SK-N-SH treated with all-trans-retinoic acid at 6 μM for 48 hours (cell line): ENCODE data around the gene INTS1.
"Not testable (repeated sequence)": the region's sequence is repeated elsewhere in the genome, so short reads cannot be mapped to it uniquely, and the experiment has no call there.

Experiments
- ATAC-seq: fragments of 200-7000 bp; cut with Tn5 transposase; 3 replicates; pipeline ENCODE4 v1.9.1; 2020; ENCODE audit warnings: mild to moderate bottlenecking, moderate library complexity
- ARNTL ChIP-seq: fragments of 450-650 bp; formaldehyde crosslinking; IDR thresholded peaks from 2 replicates; pipeline ENCODE4 v1.5.0; 2020; ENCODE audit warnings: low read depth, mild to moderate bottlenecking, moderate library complexity, borderline replicate concordance
- BACH2 ChIP-seq: fragments of 250-450 bp; sonication (Bioruptor Pico); IDR thresholded peaks from 2 replicates; pipeline ENCODE4 v1.9.0; 2021; ENCODE audit warnings: mild to moderate bottlenecking, borderline replicate concordance
- CREB5 ChIP-seq: fragments of 250-450 bp; sonication (Bioruptor Pico); IDR thresholded peaks from 2 replicates; pipeline ENCODE4 v1.5.1; 2020; ENCODE audit warnings: low read depth, mild to moderate bottlenecking, moderate library complexity
- CSDC2 ChIP-seq: fragments of 250-450 bp; sonication (Bioruptor Pico); IDR thresholded peaks from 2 replicates; pipeline ENCODE4 v1.5.0; 2020; ENCODE audit warnings: mild to moderate bottlenecking, moderate library complexity
- ESRRG ChIP-seq: fragments of 250-450 bp; sonication (Bioruptor Pico); IDR thresholded peaks from 2 replicates; pipeline ENCODE4 v1.6.1; 2021; ENCODE audit warnings: mild to moderate bottlenecking
- GLIS3 ChIP-seq: fragments of 250-450 bp; sonication (Bioruptor Pico); IDR thresholded peaks from 2 replicates; pipeline ENCODE4 v1.5.0; 2020; ENCODE audit warnings: mild to moderate bottlenecking, moderate library complexity
- ISL1 ChIP-seq: fragments of 250-450 bp; sonication (Bioruptor Pico); IDR thresholded peaks from 2 replicates; pipeline ENCODE4 v2.1.2; 2022; ENCODE audit warnings: mild to moderate bottlenecking, moderate library complexity
- OSR1 ChIP-seq: fragments of 250-450 bp; sonication (Bioruptor Pico); IDR thresholded peaks from 2 replicates; pipeline ENCODE4 v1.8.0; 2022; ENCODE audit warnings: moderate library complexity, mild to moderate bottlenecking, inconsistent platforms
- PATZ1 ChIP-seq: fragments of 250-450 bp; sonication (Bioruptor Pico); IDR thresholded peaks from 2 replicates; pipeline ENCODE4 v1.8.0; 2020; ENCODE audit warnings: mild to moderate bottlenecking, moderate library complexity, borderline replicate concordance
- POU6F1 ChIP-seq: fragments of 250-450 bp; sonication (Bioruptor Pico); IDR thresholded peaks from 2 replicates; pipeline ENCODE4 v1.8.0; 2021; ENCODE audit warnings: low read depth, mild to moderate bottlenecking, moderate library complexity, borderline replicate concordance
- PPARA ChIP-seq: fragments of 250-450 bp; sonication (Bioruptor Pico); IDR thresholded peaks from 2 replicates; pipeline ENCODE4 v1.5.0; 2020; ENCODE audit warnings: mild to moderate bottlenecking, borderline replicate concordance
- RARB ChIP-seq: fragments of 250-450 bp; sonication (Bioruptor Pico); IDR thresholded peaks from 2 replicates; pipeline ENCODE4 v1.8.0; 2021; ENCODE audit warnings: mild to moderate bottlenecking, moderate library complexity
- SNAI2 ChIP-seq: fragments of 250-450 bp; sonication (Bioruptor Pico); IDR thresholded peaks from 2 replicates; pipeline ENCODE4 v1.5.0; 2020; ENCODE audit warnings: mild to moderate bottlenecking, moderate library complexity
- TCF4 ChIP-seq: fragments of 250-450 bp; sonication (Bioruptor Pico); IDR thresholded peaks from 2 replicates; pipeline ENCODE4 v1.8.0; 2021; ENCODE audit warnings: mild to moderate bottlenecking, moderate library complexity, borderline replicate concordance
- TOX ChIP-seq: fragments of 250-450 bp; sonication (Bioruptor Pico); IDR thresholded peaks from 2 replicates; pipeline ENCODE4 v1.8.0; 2021; ENCODE audit warnings: mild to moderate bottlenecking, moderate library complexity, borderline replicate concordance
- ZC3H10 ChIP-seq: fragments of 250-450 bp; sonication (Bioruptor Pico); IDR thresholded peaks from 2 replicates; pipeline ENCODE4 v1.5.1; 2021; ENCODE audit warnings: mild to moderate bottlenecking, moderate library complexity
- ZFP30 ChIP-seq: fragments of 450-650 bp; formaldehyde crosslinking; IDR thresholded peaks from 2 replicates; pipeline ENCODE4 v1.5.0; 2022; ENCODE audit warnings: mild to moderate bottlenecking, moderate library complexity
- ZNF565 ChIP-seq: fragments of 450-650 bp; formaldehyde crosslinking; conservative IDR thresholded peaks from 2 replicates; pipeline ENCODE4 v1.5.0; 2020; ENCODE audit warnings: low read depth, mild to moderate bottlenecking, moderate library complexity
- ZNF8 ChIP-seq: fragments of 450-650 bp; formaldehyde crosslinking; IDR thresholded peaks from 2 replicates; pipeline ENCODE4 v1.5.0; 2020; ENCODE audit warnings: mild to moderate bottlenecking, moderate library complexity

Gene INTS1

GRCh38 chr7:1523844-1524243 is 19.7 kb upstream of the INTS1 start (continued):
- TF ChIP-seq POU6F1 (CRISPR knock-in tag) (no peak), TCF4 (CRISPR knock-in tag) (no peak), CSDC2 (CRISPR knock-in tag) (no peak), ISL1 (CRISPR knock-in tag) (no peak), ZFP30 (CRISPR knock-in tag) (no peak), ESRRG (CRISPR knock-in tag) (no peak), ZNF8 (no peak)

GRCh38 chr7:1523208-1523607 is 19.0 kb upstream of the INTS1 start:
- no peak for ATAC-seq
- no peak for TF ChIP-seq GLIS3 (CRISPR knock-in tag)
- TF ChIP-seq SNAI2, result no peak
- TF ChIP-seq ESRRG (CRISPR knock-in tag), result no peak
- no peak for TF ChIP-seq ZC3H10 (CRISPR knock-in tag)
- no peak for TF ChIP-seq PPARA (CRISPR knock-in tag)
- TF ChIP-seq ZNF8, result no peak
- TF ChIP-seq ZFP30 (CRISPR knock-in tag), result no peak
- TF ChIP-seq ISL1 (CRISPR knock-in tag), result no peak

- no peak for ATAC-seq
- no peak for TF ChIP-seq ESRRG (CRISPR knock-in tag)
- no peak for TF ChIP-seq ISL1 (CRISPR knock-in tag)
- TF ChIP-seq BACH2 (CRISPR knock-in tag), result no peak
- TF ChIP-seq ZC3H10 (CRISPR knock-in tag), result no peak
Measured at GRCh38 chr7:1521456-1521855, 17.3 kb upstream of the INTS1 start.

GRCh38 chr7:1520539-1521234 is 16.5 kb upstream of the INTS1 start:
- TF ChIP-seq OSR1 (CRISPR knock-in tag) (no peak), TCF4 (CRISPR knock-in tag) (no peak), BACH2 (CRISPR knock-in tag) (no peak), GLIS3 (CRISPR knock-in tag) (no peak), TOX (CRISPR knock-in tag) (no peak), ZNF565 (CRISPR knock-in tag) (no peak), PATZ1 (CRISPR knock-in tag) (no peak)
- TF ChIP-seq, all 23 proteins: peak for 0
- no peak for ATAC-seq

- ATAC-seq, result not testable (repeated sequence)
Measured at GRCh38 chr7:1519322-1519922, 15.2 kb upstream of the INTS1 start.

- no peak for ATAC-seq
- no peak for TF ChIP-seq RARB (CRISPR knock-in tag)
- no peak for TF ChIP-seq ZNF565 (CRISPR knock-in tag)
- no peak for TF ChIP-seq PPARA (CRISPR knock-in tag)
- TF ChIP-seq TCF4 (CRISPR knock-in tag), result no peak
- no peak for TF ChIP-seq CREB5
- no peak for TF ChIP-seq PATZ1 (CRISPR knock-in tag)
- TF ChIP-seq TOX (CRISPR knock-in tag), result no peak
- no peak for TF ChIP-seq ARNTL
- TF ChIP-seq ZC3H10 (CRISPR knock-in tag), result no peak
- TF ChIP-seq ZFP30 (CRISPR knock-in tag), result no peak
- TF ChIP-seq ZNF8, result no peak
- TF ChIP-seq ESRRG (CRISPR knock-in tag), result no peak
Measured at GRCh38 chr7:1516586-1517251, 12.5 kb upstream of the INTS1 start.

GRCh38 chr7:1515509-1515967 is 11.3 kb upstream of the INTS1 start:
- ATAC-seq, result not testable (repeated sequence)
